Raji (cell line): ENCODE results near the gene LRTM2.

ENCODE experiments used
- POLR2A ChIP-seq: IDR thresholded peaks from 2 replicates; pipeline ENCODE4 v1.6.1; 2011; ENCODE audit warnings: low read depth, low read length, control low read depth; ENCODE audit not compliant: insufficient read depth

Gene LRTM2

DNA sequence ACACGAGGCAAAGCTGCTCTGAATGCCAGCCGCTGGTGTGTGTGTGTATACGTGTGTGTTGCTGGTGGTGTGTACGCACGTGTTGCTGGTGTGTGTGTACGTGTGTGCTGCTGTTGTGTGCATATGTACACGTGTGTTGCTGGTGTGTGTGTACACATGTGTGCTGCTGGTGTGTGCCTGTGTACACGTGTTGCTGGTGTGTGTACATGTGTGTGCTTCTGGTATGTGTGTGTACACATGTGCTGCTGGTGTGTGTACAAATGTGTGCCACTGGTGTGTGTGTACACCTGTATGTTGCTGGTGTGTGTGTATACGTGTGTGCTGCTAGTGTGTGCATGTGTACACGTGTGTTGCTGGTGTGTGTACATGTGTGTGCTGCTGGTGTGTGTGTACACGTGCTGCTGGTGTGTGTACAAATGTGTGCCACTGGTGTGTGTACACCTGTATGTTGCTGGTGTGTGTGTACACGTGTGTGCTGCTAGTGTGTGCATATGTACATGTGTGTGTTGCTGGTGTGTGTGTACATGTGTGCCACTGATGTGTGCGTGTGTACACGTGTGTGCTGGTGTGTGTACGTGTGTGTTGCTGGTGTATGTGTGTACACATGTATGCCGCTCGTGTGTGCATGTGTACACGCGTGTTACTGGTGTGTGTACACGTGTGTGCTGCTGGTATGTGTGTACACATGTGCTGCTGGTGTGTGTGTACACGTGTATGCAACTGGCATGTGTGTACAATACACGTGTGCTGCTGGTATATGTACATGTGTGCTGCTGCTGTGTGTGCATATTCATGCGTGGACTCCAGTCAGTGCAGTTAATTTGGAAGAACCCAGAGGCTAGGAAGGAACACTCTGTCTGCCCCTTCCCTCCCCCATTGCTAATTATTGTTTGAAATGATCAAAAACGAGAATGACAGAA lies 50.9 kb downstream of the LRTM2 start:
- TF ChIP-seq POLR2A: no peak

DNA sequence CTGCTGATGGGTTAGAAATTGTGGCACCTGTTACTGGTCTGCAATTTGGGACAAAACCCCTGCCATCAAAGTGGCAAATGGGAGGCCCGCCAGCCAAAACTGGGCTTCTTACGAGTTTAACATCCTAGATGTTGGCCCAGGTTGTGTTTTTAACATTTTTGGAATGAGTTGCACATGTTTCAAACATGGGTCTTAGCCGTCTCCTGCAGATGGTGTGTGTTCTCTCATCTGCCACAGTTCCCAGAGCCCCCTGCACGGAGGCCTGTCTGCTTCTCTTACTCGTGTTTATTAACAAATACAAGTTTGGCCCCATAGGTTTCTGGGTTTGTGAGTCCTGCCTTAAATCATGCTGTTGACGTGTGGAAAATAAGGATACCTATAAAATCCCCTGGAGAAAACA lies 51.6 kb downstream of the LRTM2 start:
- no peak for TF ChIP-seq POLR2A

DNA sequence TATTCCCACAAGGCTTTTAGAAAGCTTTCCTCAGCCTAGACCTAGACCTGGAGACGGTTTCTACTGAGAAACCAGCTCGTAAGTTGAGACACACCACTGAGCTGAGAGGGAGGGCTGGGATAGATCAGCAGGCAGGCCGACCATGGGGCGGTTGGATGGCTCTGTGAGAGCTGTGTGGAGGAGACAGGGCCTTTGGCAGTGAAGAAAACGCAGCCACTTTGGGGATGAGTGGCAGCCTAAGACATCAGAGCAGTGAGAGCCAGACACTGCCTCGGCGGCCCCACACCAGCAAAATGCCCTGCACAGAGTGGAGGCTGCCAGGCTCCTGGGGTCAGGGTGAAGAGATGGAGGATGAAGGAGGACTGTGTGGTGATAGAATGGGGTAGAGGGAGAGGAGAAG lies 52.1 kb downstream of the LRTM2 start:
- TF ChIP-seq POLR2A: no peak

DNA sequence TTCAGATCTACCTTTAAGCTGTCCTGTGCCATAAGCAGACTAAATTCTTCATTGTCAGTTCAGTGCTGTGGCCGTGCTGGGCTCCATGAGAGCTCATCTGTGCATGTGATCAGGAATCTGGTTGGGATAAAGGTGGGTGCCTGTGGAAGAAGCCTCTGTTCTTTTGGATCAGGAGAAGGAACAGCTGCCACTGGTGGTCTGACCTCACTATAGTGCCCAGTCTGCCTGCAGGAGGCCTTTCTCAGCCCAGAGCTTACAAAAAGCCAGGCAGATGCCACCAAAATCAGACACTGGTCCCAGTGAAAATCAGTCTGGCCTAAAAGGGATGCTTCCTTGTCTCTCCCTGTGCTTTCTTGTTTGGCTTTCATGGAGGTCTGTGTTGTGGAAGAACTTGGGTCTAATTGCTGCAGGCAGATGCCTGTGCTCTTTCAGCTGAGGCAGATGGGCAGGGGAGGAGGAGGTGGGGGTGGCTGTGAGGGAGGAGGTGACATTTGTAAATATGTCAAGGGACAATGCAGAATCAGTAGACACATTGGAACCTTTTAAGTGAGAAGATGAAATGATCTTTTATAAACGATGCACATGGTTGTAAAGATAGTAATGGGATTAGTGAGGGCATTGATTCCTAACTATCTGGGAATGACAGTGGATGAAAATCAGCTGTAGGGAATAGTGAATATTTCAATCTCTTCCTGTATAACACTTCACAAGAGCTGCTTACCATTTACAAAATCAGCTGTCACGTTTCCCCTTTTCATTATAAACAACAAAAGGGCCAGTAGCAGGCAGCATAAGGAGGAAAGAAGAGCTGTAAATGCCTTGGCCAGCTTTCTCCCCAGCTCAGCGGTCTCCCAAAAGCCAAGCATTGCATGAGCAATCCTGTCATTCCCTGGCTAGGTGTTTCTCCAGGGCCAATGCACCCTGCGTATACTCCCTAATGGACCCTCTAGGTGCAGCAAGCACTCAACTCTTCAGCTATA lies 53.5 kb downstream of the LRTM2 start:
- no peak for TF ChIP-seq POLR2A

DNA sequence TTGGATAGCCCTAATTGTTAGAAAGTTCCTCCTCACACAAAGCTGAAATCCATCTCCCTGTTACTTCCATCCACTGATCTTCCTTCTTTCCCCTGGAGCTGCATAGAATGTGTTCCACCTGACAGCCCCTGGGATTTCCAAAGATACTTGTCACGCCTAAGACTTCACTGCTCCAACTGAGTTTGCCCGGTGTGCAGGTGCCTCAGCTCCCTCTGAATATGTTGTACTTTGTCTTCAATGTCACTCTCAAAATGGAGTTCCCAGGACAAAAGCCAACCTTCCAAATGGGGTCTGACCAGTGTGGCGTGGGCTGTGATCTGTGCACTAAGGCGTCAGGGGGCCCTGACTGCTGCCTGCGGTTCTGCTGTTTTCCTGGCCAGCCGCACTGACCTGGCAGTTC lies 55.2 kb downstream of the LRTM2 start:
- TF ChIP-seq POLR2A: no peak

DNA sequence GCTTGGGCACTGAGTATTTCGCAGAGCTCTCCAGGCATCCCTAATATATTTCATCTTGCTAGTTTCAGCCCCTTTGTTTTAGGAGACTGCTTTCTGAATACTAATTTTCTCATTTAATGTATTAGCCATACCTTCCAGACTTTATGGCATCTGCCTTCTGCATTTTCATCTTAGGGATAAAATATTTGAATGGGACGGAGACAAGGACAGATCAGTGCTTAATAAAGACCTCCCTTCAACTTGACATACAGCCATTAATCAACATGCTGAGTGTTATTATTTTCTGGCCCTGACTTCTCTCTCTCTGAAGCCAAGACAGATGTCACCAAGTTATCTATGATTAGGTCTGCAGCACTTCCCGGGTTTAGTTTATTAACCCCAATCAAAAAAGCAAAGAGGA lies 55.7 kb downstream of the LRTM2 start:
- TF ChIP-seq POLR2A: no peak

DNA sequence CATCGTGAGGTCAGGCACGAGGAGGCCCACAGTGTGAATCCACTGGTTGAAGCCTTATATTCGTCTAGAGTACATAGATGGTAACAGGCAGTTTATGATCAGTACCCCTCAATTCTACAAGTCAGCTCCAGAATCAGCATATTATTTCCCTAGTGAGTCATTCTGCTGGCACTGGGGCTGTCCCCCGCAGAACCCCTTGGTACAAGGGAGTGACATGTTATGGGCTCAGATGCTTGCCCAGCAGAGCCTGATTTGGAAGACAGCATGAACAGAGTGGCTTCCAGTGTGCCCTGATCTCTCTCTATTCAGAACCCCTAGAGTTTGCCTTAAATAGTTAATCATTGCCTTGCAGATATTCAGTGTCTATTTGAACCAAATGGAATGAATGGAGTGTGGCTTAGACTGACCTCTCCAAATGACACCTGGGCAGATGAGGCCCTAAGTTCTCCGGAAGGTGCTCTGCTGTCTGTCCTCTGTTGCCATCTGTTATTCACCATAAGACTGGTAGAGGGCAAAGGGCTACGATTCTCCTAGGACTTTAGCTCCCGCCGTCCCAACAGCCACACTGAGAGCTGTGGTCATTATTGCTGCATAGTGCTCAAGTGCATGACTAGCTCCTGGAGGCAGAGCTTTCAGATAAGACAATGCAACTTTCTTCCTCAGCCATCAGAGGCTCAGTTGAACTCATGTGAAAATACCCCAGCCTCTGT lies 57.0 kb downstream of the LRTM2 start:
- TF ChIP-seq POLR2A: no peak

DNA sequence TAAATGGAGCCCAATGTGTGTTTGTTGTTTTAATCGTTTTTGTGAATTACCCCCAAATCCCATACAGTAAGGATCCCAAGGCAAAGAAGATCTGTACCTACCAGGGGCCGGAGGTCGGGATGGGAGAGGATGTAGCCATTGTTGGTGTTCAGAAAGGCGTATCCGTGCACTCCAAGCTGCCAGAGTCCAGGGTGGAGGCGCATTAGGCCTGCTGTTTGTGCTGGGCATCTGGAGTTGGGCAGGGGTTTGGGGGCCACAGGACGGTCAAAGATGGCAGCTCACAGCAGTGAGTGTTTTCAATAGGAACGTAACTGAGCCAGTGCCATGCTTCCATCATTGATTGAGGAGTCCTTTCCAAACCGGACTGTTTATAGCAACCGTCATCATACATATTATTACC lies 57.8 kb downstream of the LRTM2 start:
- no peak for TF ChIP-seq POLR2A

DNA sequence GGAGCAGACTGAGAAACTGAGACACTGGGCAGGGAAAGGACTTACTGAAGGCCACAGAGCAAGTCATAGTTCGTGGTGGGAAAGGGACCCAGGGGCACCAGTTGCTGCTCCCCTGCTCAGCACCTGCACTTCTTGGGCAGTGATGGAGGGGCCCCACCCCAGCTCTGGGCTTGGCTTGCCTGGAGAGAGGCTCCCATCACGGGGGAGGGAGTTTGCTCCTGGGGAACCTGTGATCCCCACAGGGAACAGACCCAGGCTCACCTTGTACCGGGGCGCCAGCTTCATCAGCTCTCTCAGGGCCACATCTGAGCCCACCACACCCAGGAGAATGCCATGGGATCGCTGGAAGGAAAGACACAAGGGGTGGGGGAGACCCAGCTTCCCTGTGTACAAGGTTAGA lies 58.3 kb downstream of the LRTM2 start:
- no peak for TF ChIP-seq POLR2A

DNA sequence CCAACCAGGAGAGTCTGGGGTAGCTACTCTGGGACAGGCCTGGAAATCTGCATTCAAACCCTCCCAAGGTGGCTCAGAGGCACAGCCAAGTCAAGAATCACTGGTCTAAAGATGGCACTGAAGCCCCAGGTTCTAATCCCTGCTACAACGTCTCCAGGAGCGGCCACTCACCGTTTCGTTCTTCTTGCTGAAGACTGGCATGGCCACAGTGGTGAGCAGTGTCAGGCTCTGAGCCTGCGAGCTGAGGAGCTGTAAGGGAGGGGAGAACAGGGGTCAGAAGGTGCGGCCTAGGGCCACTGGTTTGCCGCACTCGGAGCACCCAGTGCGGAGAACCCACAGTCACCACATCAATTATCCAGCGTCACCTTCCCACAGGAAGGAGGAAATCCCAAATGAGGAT lies 59.3 kb downstream of the LRTM2 start:
- no peak for TF ChIP-seq POLR2A

DNA sequence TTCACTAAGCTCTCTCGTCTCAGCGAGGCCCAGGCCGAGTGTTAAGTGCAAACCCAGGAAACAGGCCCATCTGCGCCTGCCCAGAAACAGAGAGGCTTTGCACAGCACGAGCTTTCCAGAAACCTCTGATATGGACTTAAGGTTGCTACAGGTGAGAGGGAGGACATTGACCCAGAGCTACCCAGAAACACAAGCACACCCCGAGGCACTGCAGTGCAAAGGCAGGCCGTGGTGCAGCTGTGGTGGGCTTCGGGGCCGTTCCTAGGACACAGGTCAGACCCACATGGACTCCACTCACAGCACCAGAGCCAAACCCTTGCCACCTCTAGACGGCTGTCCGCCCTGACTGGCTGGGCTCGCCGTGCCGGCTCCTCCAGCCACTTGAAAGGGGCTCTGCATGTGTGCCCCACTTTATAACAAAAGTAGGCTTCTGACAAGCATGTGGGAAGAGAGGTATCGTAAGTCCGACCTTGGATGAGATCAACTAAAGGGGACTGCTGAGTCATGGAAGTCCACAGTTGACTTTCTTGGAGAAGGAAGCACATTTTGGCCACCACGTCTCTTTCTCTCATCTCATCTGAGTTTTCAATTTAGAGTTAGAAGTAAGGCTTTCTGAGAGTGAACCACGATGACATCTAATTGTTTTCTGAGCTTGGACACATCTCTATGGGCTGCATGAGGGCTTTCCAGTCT lies 59.9 kb downstream of the LRTM2 start:
- no peak for TF ChIP-seq POLR2A

DNA sequence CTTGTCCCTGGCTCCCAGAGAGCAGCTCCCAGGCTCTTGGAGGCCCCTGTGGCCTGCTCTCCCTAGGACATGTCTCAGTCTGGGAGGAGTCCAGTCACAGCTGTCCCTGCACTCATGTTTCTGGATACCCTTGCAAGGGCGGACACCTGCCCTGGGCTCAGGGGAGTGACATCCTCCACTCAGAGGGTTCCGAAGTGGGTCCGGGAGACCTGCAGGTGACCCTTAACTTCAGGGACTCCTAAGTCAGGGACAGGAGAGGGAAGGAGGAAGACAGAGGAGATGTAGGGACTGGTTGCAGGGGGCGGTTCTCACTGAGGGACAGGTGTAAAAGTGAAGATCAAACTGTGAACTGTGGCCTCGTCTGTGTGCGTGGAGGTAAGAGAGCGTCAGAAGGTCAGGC lies 60.5 kb downstream of the LRTM2 start:
- no peak for TF ChIP-seq POLR2A

DNA sequence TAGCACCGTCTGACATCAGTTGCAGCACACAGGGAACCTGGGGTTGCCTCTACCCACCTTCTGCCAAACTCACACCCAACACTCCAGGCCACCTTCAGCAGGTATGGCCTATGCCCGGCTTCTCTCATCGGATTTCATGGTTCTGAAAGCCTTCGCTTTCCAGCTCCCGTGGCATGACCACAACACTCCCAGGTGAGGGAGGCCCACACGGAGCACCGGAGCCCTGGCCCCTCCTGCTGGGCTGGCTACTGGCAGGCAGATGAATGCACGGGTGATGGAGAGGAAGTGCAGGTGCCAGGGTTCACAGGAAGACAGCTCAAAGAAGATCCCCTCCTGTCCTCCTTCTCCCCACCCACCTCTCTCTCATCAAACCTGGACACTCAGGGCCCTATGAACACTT lies 60.9 kb downstream of the LRTM2 start:
- no peak for TF ChIP-seq POLR2A

DNA sequence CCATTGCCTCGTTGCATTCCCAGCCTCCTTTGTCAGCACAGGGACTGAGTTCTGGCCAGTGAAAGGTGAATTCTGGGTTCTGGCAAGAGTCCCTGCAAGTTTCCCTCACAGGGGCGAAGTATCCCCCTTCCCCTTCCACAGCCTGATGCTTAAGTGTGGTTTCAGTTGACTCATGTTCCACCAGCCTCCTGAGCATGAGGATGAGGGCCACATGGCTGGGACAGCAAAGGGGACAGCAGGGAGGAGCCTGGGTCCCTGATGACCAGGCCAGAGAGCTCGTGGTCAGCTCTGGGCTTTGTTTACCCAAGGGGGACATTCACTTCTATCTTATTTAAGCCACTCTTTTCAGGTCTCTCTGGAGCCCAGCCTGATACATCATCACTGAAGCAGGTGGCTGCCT lies 61.6 kb downstream of the LRTM2 start:
- TF ChIP-seq POLR2A: no peak

DNA sequence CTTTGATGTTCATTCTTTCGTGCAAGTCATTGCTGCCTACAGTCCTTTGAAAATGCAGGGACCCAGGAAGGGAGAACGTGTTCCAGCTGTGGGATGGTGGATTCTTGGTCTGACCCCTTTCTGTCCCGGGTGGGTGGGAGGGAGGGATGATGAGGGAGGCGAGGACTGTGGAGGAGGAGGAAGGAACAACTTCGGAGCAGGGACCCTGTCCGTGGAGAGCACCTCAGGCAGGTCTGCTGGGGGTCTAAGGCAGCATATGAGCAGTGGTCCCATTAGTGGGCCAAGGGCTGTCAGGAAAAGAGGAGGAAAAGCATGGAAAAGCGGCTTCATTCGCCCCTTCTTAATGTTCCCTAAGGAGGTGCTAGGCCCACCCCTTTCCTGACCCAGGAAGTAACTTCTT lies 62.0 kb downstream of the LRTM2 start:
- TF ChIP-seq POLR2A: no peak
